OCI-LY3 (cell line): Measurements from ENCODE around the gene BACH2.

Experiments
- H2AFZ ChIP-seq: fragments of 200-600, 300-600 bp; shearing (Covaris generic); 2 replicates; pipeline ENCODE4 v1.6.0; 2014; ENCODE audit warnings: antibody characterized with exemption, low read depth, low read length
- H3K27ac ChIP-seq: fragments of 200-600, 300-600 bp; sonication (generic); 2 replicates; pipeline ENCODE4 v1.5.1; 2014; ENCODE audit warnings: mild to moderate bottlenecking, low read length, moderate library complexity, mixed read lengths
- H3K27me3 ChIP-seq: fragments of 200-600, 300-600 bp; sonication (generic); 2 replicates; pipeline ENCODE4 v1.6.1; 2014; ENCODE audit warnings: low read depth, low read length, mixed read lengths
- H3K36me3 ChIP-seq: fragments of 200-600, 300-600 bp; sonication (generic); replicated peaks from 2 replicates; pipeline ENCODE3; 2014; ENCODE audit warnings: low read depth, low read length, mixed read lengths
- H3K4me1 ChIP-seq: fragments of 300-600, 200-600 bp; sonication (generic); 2 replicates; pipeline ENCODE4 v1.6.1; 2014; ENCODE audit warnings: low read length, mixed read lengths
- H3K4me2 ChIP-seq: fragments of 200-600, 300-600 bp; sonication (generic); 2 replicates; pipeline ENCODE4 v1.6.1; 2014; ENCODE audit warnings: low read length, mixed read lengths
- H3K4me3 ChIP-seq: fragments of 300-600, 200-600 bp; sonication (generic); 2 replicates; pipeline ENCODE4 v1.5.1; 2014; ENCODE audit warnings: antibody characterized with exemption, mild to moderate bottlenecking, low read length, moderate library complexity
- H3K79me2 ChIP-seq: fragments of 300-600, 200-600 bp; shearing (Covaris generic); 2 replicates; pipeline ENCODE4 v1.6.1; 2014; ENCODE audit warnings: mild to moderate bottlenecking, low read length, mixed read lengths
- H3K9ac ChIP-seq: fragments of 300-600, 200-600 bp; shearing (Covaris generic); 2 replicates; pipeline ENCODE4 v1.6.0; 2014; ENCODE audit warnings: mild to moderate bottlenecking, low read length, moderate library complexity
- H3K9me3 ChIP-seq: fragments of 200-600, 300-600 bp; shearing (Covaris generic); 2 replicates; pipeline ENCODE4 v1.6.1; 2014; ENCODE audit warnings: low read length, mixed read lengths; ENCODE audit not compliant: insufficient read depth
- H4K20me1 ChIP-seq: fragments of 200-600, 300-600 bp; sonication (generic); 2 replicates; pipeline ENCODE4 v1.6.1; 2016; ENCODE audit warnings: low read length, mixed read lengths; ENCODE audit not compliant: insufficient read depth
- EZH2phosphoT487 ChIP-seq: fragments of 200-600 bp; shearing (Covaris generic); IDR thresholded peaks from 2 replicates; pipeline ENCODE4 v1.6.1; 2018; ENCODE audit warnings: antibody characterized with exemption, mixed run types, low read depth
- TF ChIP-seq, protein P1 (sequence below): fragments of 200-600, 300-600 bp; sonication (generic); IDR thresholded peaks from 2 replicates; pipeline ENCODE4 v1.5.1; 2014; ENCODE audit warnings: antibody characterized with exemption, low read length, low read depth

Gene BACH2

DNA sequence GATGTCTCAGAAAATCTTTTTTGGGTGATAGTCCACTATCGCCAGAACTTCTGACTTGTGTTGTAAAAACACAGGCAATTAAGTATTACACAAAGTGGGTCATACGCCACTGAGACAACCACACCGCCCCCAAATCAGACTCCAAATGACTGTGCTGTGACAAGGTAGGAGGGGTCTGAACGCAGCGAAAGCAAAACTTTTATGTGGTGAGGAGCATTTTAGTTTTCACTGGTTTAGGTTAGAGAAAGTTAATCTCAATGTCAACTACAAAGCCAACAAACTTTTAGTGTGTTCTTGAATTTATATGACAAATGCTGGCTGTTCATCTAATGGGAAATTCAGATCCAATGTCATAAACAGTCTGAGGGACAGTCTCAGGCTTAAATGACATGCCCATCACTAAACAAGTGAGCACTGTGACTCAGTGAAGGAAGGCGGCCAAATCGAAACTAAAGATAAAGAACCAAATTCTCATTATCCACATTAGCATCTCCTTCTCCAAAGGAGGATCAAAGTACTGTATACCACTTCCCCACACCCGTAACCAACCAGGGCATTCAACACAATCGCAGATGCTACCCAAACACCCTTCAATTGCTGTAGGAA lies 215.7 kb downstream of the BACH2 start:
- no peaks in the 10 kb centered on the region for H3K9me3 ChIP-seq
- H3K36me3 ChIP-seq = no peaks in the 10 kb centered on the region
- H3K27me3 ChIP-seq = peaks cover 95% of the 10 kb centered on the region
- peaks cover 21% of the 10 kb centered on the region for H3K4me1 ChIP-seq
- no peak overlapping the region for H3K27ac ChIP-seq
- H3K4me2 ChIP-seq = peak overlapping the region; percentile 49
- TF ChIP-seq EZH2phosphoT487 = no peak
- TF ChIP-seq, protein P1, sequence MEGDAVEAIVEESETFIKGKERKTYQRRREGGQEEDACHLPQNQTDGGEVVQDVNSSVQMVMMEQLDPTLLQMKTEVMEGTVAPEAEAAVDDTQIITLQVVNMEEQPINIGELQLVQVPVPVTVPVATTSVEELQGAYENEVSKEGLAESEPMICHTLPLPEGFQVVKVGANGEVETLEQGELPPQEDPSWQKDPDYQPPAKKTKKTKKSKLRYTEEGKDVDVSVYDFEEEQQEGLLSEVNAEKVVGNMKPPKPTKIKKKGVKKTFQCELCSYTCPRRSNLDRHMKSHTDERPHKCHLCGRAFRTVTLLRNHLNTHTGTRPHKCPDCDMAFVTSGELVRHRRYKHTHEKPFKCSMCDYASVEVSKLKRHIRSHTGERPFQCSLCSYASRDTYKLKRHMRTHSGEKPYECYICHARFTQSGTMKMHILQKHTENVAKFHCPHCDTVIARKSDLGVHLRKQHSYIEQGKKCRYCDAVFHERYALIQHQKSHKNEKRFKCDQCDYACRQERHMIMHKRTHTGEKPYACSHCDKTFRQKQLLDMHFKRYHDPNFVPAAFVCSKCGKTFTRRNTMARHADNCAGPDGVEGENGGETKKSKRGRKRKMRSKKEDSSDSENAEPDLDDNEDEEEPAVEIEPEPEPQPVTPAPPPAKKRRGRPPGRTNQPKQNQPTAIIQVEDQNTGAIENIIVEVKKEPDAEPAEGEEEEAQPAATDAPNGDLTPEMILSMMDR = no peak
- no peak overlapping the region for H3K9ac ChIP-seq
- H3K79me2 ChIP-seq = no peaks in the 10 kb centered on the region
- peaks cover 5% of the 10 kb centered on the region; the same call in 1 of the 2 replicates for H4K20me1 ChIP-seq
- H2AFZ ChIP-seq = no peak overlapping the region
- H3K4me3 ChIP-seq = peak overlapping the region; percentile 22

GRCh38 chr6:90079560-90080490 lies 216.8 kb downstream of the BACH2 start:
- Histone ChIP-seq H3K36me3 (no peaks in the 10 kb centered on the region), H3K4me3 (no peak overlapping the region), H3K27me3 (peaks cover 95% of the 10 kb centered on the region), H2AFZ (no peak overlapping the region), H3K4me2 (no peak overlapping the region), H4K20me1 (peaks cover 5% of the 10 kb centered on the region; the same call in 1 of the 2 replicates), H3K9ac (no peak overlapping the region), H3K27ac (no peak overlapping the region), H3K4me1 (peaks cover 21% of the 10 kb centered on the region), H3K9me3 (no peaks in the 10 kb centered on the region), H3K79me2 (no peaks in the 10 kb centered on the region)
- TF ChIP-seq, protein P1 = no peak
- TF ChIP-seq EZH2phosphoT487 = no peak

- H2AFZ ChIP-seq = no peak overlapping the region
- H3K4me3 ChIP-seq = no peak overlapping the region
- no peaks in the 10 kb centered on the region for H3K79me2 ChIP-seq
- peaks cover 13% of the 10 kb centered on the region for H3K4me1 ChIP-seq
- H3K27me3 ChIP-seq = peaks cover 98% of the 10 kb centered on the region
- H3K36me3 ChIP-seq = no peaks in the 10 kb centered on the region
- H3K9me3 ChIP-seq = no peaks in the 10 kb centered on the region
- no peaks in the 10 kb centered on the region; the same call in 1 of the 2 replicates for H4K20me1 ChIP-seq
- H3K9ac ChIP-seq = no peak overlapping the region
- H3K4me2 ChIP-seq = no peak overlapping the region
- no peak for TF ChIP-seq EZH2phosphoT487
- TF ChIP-seq, protein P1 = no peak
- H3K27ac ChIP-seq = no peak overlapping the region
These were observed 217.9 kb downstream of the BACH2 start for GRCh38 chr6:90078513-90079289.
